Activated T-helper 1 cell treated with anti-CD3 and anti-CD28 coated beads, Interleukin-2, amount 50 U/mL, for 16 hours (primary cell): ENCODE data around the gene ACBD7.
A peak's percentile ranks its signal among the peaks of the same experiment; 100 is the strongest.

Experiments
- DNase-seq, 2 donors: peaks; one replicate each; pipeline ENCODE4 v3.0.0-alpha.2; 2020; ENCODE audit warnings: low read depth in 1 of 2, low spot score in 1 of 2

The ACBD7 gene

DNA sequence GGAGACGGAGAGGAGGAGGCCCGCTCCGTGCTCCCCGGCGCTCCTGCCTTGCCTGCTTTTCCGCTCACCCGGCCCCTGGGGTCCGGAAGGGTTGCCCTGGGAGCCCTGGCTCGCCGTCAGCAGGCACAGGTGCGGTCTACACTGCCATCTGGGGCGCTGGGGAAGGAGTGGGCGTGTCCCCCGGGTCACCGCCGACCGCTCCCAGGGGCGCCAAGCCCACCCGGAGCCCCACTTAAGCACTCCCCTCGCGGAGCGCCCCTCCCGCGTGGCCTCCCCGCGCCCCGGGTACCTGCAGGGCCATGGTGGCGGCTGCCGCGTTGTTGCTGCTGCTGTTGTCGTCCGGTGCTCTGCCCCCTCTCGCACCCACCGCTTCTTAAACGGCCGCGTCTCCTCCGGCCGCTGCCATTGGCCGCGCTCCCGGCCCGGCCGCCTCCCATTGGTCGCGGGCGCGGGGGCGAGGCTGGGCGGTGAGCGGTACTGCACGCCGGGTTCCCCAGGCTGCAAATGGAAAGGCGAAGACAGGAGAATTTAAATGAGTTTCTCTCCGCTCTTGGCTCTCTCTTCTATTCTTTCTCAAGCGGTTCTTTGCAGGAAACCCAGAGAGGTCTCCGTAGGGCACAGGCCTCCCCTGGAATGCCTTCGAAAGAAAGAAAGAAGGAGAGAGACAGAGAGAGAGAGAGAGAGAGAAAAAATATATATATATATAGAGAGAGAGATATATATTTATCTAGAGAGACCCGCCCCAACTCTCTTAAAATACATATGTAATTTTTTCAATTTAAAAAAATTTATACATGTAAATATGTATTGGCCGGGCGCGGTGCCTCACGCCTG, at the start of gene ACBD7:
TSS of gene ACBD7 (minus strand) at position 349 of the 834 bp plus-strand sequence. CDS start at position 301, 48 bp downstream.
- DNase-seq: peak; percentile 55 to 72

DNA sequence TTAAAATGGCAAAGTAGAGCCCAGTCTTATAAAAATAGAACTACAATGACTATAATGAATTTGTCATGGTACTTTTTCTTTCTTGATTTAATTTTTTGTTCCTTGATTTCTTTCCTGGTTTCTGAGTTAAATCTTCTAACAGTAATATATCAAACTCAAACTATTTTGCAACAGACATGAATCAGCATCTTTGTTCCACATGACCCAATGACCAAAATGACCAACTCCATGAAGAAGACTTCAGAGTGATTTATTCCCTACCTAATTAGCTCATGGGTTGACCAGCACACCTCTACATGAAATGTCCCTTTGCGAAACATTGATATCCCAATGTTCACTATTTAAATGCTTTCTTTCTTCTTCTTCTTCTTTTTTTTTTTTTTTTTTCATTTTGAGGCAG, 49.1 kb upstream of the ACBD7 start:
- DNase-seq: no peak

DNA sequence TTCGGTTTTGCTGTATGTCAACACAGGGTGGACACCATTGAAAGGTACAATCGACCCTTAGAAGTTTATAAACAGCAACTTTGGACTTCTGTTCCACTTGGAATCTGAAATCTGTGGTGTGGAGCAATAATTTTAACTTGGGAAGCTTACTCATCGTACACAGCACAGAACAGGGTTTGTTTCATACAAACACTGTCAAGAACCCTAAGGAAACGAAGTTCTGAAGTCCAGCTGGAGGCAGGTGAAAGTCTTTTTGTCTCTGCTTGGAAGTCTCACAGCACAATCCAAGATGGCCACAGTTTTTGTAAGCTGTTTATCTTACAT, 48.4 kb upstream of the ACBD7 start:
- DNase-seq: no peak

DNA sequence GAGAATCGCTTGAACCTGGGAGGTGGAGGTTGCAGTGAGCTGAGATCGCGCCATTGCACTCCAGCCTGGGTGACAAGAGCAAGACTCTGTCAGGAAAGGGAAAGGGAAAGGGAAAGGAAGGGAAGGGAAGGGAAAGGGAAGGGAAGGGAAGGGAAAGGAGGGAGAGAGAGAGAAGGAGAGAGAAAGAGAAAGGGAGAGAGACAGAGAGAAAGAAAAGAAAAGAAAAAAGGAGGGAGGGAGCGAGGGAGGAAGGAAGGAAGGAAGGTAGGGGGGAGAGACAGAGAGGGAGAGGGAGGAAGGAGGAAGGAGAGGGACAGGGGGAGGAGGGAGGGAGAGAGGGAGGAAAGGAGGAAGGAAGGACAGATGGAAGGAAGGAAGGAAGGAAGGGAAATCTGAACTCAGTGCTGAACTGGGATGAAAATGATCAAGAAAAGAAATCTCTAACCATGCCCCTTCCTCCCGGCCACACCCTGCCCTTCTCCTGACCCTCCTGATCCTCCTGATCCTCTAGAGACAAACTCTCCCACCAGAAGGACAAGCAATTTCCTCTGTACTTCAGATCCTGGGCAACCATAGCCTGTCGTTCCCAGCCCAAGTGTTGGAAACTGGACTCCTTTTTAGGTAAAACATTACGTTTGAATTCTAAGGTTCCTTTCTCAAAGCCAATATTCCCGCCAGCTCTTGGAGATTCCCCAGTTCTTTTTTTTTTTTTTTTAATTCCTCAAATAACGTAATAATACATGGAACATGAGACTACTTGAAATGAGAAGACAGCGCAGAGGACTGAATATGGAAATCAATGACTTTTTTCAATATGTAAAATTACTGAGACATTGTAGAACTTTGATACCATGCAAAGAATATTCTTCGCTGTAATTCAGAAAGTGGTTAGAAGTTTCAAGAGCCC, 47.8 kb upstream of the ACBD7 start:
- no peak for DNase-seq

DNA sequence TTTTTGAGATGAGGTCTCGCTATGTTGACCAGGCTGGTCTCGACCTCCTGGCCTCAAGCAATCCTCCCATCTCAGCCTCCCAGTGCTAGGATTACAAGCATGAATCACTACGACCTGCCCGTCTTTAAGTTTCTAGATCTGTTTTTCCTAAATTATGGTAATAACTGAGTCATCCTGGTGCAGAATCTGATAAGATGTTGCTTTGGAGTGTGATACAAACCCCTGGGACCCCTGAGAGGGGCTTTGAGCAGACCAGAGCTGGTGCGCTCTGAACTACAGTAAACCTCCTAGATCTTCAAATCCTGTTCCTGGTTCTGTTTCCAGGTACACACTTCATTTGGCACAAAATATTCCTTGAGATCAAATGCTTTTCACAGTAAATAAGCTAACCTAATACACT, 42.8 kb upstream of the ACBD7 start:
- DNase-seq: no peak

DNA sequence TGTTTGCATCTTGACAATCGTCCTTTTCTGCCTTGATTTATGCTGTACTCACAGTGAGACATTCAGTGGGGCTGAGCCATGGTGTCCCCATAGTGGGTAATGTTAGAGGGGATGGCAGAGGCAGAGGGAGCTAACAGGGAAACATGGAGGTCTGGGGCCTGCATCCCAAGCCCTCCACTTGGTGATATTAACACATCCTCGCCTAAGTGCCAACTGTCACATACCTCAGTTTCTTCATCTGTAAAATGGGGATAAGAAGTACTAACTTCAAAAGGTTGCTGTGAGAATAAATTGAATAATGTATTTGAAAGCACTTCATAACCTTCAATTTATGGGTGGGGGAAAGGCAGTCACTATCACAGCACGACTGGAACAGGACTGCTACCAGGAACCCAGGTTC, 36.3 kb upstream of the ACBD7 start:
- no peak for DNase-seq

DNA sequence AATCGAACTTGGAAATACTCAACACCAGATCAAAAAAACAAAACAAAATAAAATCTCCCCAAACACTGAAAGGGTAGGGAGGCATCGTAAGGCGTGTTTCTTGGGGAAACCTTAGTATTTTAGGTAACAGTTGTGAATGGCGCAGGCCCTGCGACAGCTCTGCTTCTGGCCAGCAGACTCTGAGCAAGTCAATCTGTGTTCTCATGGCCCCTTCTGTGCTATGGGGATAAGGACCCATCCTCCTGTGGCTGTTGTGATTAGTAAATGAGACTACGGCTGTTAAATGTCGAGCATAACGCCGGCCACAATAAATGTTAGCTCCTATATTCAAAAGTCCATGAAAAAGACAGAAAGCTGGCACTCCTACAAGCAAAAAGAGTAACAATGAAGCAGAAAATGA, 35.6 kb upstream of the ACBD7 start:
- DNase-seq: no peak

DNA sequence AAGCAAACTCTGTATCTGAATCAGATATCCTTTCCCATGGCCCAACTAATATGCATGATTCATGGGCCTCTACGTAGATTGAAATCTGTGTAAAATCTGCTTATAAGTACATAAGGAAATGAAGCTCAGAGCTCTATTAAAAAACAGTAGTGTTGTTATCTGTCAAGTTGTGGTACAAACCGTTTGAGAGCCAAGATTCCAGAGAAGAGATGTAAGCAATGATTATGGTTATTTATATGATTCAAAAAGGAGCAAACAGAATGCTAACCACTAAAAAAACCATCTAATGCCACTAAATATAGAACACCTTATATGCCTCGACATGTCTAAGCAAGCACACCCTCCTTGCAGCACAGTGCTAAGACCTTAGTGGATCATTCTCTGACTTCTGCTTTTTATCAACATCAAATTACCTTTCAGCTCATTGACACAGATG, 35.2 kb upstream of the ACBD7 start:
- DNase-seq: no peak

DNA sequence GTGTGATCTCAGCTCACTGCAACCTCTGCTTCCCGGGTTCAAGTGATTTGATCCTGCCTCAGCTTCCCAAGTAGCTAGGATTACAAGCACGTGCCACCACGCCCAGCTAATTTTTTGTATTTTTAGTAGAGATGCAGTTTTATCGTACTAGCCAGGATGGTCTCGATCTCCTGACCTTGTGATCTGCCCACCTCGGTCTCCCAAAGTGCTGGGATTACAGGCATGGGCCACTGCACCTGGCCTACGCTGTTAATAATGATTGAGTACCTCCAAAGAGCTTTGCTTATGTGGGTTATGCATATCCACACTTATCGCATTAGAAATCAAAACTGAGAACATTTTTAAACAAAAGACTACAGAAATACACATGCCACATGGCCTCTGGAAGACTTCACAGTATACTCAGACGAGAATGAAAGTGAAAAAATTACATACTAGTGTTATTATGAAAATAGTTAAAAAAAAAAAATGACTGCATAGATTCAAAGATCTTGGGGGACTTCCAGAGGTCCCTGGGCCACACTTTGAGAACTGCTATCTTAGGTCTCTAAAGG, 34.0 kb upstream of the ACBD7 start:
- DNase-seq: no peak

DNA sequence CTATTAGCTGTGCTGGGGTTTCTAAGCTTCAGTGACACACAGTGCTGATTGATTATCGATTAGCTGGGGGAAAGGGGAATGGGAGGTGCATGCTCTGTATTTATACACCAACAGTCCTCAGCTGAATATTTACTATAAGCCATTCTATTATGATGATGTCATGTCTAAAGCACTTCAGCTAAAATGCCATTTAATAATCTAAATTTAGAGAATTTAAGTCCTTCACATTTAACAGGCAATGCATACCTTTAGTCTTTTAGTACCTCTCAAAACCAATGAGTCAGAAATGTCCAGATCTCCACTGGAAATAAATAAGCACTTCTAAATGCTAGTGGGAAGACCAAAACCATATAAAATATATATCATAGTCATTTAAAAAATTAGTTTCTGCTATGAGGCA, 33.1 kb upstream of the ACBD7 start:
- DNase-seq: no peak

DNA sequence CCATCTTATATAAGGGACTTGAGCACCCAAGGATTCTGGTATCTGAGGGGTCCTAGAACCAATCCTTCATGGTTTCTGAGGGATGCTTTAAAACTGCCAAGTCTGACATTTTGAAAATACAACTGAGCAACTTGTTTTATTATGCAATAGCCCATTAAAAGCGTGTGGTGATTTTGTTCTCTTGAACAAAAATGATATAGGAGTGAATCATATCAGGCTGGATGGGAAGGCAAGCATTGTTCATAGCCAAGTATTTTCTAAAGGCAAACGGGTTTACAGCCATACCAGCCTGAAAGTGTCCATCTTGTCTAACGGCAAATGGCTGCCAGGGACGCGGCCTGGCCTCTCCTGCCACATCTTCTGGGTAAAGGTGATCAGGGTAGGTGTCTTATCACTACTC, 31.9 kb upstream of the ACBD7 start:
- DNase-seq: no peak

DNA sequence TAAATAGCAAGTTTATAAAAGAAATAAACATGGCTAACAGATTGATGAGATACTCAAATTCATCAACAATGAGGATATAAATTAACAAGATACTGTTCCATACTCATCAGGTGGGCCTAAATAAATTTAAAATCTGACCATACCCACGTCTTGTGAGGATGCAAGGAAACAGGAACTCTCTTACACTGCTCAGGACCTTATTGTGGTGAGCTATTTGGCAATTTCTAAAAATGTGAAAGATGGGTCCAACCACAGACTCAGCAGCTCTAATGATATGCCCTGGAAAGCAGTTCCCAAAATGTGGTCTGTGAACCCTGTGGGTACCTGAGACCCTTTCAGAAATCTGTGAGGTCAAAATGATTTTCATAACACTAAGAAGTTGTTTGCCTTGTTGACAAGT, 30.0 kb upstream of the ACBD7 start:
- no peak for DNase-seq

DNA sequence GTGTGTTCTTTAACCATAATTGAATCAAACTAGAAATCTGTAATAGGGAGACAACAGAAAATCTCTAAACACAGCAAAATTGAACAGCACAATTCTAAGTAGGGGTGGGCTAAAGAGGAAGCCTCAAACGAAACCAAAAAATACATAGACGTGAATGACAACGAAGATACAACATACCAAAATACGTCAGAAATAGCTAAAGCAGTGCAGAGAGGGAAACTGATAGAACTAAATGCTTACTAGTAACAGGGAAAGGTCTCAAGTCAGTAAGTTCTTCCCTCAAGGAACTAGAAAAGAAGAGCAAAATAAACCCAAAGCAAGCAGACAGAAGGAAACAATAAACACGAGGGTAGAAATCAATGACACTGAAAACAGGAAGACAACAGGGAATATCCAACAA, 27.6 kb upstream of the ACBD7 start:
- no peak for DNase-seq

DNA sequence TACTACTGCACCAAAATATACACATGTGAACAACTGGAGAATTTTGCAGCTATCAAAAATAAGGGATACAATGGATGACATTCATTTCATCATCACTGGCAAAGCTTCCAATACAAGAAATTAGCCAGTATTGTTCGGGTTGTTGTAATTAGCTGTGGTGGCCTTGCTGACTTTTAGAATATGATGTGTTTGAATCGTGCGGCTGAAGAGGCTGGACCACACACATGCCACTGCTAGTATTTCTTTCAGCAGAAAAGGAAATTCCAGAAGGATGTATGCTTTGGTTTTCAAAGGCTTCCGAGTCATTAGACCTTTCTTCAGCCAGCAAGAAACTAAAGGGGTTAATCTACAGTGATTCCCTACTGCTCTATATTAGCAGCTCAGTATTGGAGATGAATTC, 25.2 kb upstream of the ACBD7 start:
- DNase-seq: no peak

DNA sequence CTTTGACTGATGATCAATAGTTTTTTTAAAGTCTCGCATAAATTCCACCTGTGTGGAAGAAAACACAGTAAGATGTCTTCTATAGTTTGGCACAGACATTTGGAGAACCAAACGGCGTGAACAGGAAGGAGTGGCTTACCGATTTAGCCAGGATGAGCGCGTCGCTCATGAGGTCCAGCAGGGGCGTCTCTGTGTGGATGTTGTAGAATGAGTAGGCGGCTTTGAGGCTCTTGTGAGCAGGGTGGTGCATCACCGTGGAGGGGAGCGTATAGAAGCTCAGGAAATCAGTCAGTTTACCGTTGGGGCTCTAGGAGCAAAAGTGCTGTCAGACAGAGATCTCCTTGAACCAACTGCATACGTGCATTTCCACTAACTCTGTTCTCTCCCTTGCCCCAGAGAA, 24.1 kb upstream of the ACBD7 start:
- no peak for DNase-seq

DNA sequence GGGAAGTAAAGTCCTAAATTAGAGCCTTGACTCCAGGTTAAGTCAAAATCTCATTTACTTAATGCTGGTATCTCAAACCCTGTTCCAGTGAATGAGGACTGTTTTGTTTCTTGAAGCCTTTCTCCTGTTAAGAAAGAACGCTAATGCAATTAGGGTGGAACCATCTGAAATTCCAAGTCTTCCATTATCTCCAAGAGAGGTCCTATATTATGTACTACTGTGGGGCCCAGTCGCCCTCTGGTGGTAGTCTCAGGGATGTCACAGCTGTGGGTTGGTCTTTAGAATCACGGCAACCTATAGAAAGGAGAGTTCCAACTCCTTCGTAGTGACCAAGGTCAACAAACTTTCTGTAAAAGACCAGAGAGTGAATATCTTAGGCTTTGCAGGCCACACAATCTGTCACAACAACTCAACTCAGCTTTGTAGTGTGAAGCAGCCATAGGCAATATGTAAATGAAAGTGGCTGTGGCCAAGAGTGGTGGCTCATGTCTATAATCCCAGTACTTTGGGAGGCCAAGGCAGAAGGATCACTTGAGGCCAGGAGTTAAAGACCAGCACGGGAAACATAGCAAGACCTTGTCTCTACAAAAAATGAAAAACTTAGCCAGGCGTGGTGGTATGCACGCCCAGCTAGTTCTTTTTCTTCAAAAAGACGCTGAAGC, 17.9 kb upstream of the ACBD7 start:
- DNase-seq: peak; percentile 35 to 40

DNA sequence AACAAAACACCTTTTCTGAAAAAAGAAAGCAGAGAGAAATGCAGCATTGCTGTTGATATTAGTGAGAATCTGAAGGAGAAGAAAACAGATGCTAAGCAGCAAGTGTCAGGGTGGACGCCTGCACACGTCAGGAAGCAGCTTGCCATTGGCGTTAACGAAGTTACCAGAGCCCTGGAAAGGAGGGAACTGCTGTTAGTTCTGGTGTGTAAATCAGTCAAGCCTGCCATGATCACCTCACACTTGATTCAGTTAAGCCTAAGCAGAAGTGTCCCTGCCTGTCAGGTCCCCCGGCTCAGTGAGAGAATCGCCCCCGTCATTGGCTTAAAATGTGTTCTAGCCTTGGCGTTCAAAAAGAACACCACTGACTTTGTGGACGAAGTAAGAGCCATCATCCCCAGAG, 14.9 kb upstream of the ACBD7 start:
- DNase-seq: no peak

DNA sequence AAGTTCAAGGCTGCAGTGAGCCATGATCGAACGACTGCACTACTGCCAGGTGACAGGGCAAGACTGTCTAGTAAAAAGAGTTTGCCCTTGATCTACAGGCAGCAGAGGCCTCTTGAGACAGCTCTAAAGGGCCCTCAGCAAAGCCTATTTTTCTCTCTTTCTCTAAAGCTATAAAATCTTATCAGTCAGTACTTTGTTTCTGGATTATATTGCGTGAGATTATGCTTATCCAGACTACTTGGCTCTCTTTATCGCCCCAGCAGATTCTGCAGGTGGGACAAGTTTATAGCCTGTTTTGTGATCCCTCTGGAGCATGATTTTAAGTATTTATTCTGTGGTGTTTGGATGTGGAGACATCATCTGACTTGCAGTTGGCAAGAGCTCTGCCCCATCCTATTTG, 11.3 kb upstream of the ACBD7 start:
- no peak for DNase-seq

DNA sequence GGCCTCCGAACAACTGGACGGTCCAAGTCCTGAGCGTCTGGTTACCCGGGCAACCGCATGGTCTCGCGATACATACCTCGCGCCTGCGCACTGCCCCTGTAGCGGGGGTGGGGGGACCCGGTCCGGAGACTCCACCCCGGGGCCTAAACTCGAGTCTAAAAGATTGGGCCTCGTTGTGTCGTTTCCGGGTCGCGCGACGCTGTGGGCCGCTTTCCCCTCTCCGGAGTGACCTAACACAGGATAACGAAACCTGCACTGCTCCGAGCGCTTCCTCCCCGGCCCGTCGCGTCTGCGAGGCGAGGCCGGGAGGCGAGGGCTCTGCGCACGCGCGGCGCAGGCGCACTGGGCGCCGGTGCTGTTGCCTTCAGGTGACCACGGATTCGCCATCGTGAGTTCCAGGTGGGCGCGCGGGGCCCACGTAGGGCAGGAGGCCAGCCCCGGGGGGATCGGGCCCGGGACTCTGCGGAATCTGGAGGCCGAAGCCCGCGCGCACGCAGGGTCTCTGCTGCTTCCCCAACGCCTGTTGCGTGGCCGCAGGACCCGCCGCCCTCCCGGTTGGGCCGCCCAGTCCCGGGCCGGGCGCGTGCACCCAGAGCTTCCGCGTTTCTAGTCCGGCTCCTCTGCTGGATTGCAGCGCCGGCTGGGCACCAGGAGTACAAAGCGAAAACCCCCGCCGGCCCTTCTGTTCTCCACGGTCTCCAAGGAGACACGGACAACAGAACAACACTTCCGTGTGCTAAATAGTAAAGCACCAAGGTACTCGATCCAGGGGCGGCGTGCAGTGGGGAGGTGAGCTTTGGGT, 8.6 kb upstream of the ACBD7 start, which contains the start of gene RPP38:
TSS of gene RPP38 (plus strand) at position 345 of the 802 bp plus-strand sequence. CDS start 5,960 bp downstream, outside the sequence.
- DNase-seq: peak; percentile 89 to 91

DNA sequence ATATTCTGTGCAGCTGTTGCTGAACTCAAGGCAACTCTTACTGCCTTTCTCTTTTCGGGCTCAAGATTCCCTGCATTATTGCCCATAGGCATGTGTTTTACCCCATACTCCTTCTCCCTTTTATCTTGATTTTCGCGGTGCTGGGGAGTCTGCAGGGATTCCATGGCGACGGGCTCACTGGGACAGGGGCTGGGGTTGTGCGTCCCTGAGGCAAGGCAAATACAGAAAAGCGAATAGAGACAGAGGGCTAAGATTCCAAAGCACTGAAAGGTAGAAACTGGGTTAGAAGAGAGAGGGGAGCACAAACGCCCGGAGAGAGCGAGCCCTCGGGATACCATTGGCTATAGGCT, 8.1 kb upstream of the ACBD7 start:
- DNase-seq: no peak
